ENCODE data around the gene TMEM69.
"Not testable (repeated sequence)": the region's sequence is repeated elsewhere in the genome, so short reads cannot be mapped to it uniquely, and the experiment has no call there.

Gene TMEM69

GRCh38 chr1:45687754-45688740, at the start of gene TMEM69:
Gene TMEM69 (plus strand): TSS chr1:45688181. CDS start chr1:45691069, 2,888 bp downstream.
- peak; percentile 58 for DNase-seq (ENCODE audit: low read depth)

- no peak for DNase-seq (ENCODE audit: low read depth)
Observed at GRCh38 chr1:45640293-45640692, 47.7 kb upstream of the TMEM69 start.

- DNase-seq (ENCODE audit: low read depth): no peak
Observed at GRCh38 chr1:45643321-45643720, 44.7 kb upstream of the TMEM69 start.

- DNase-seq (ENCODE audit: low read depth): no peak
Observed at GRCh38 chr1:45643978-45644377, 44.0 kb upstream of the TMEM69 start.

GRCh38 chr1:45644661-45645060, 43.3 kb upstream of the TMEM69 start:
- no peak for DNase-seq (ENCODE audit: low read depth)

GRCh38 chr1:45647248-45648021, 40.5 kb upstream of the TMEM69 start:
- DNase-seq (ENCODE audit: low read depth): no peak

GRCh38 chr1:45654540-45655280, 33.3 kb upstream of the TMEM69 start:
- no peak for DNase-seq (ENCODE audit: low read depth)

GRCh38 chr1:45656573-45657226, 31.3 kb upstream of the TMEM69 start:
- DNase-seq (ENCODE audit: low read depth): no peak

- no peak for DNase-seq (ENCODE audit: low read depth)
Observed at GRCh38 chr1:45658171-45658570, 29.8 kb upstream of the TMEM69 start.

GRCh38 chr1:45659222-45659621, 28.8 kb upstream of the TMEM69 start:
- DNase-seq (ENCODE audit: low read depth): no peak

- no peak for DNase-seq (ENCODE audit: low read depth)
Observed at GRCh38 chr1:45660336-45660735, 27.6 kb upstream of the TMEM69 start.

GRCh38 chr1:45666836-45667235, 21.1 kb upstream of the TMEM69 start:
- no peak for DNase-seq (ENCODE audit: low read depth)

GRCh38 chr1:45667321-45668111, 20.5 kb upstream of the TMEM69 start:
- DNase-seq (ENCODE audit: low read depth): no peak

- DNase-seq (ENCODE audit: low read depth): no peak
Observed at GRCh38 chr1:45668526-45668925, 19.5 kb upstream of the TMEM69 start.

- DNase-seq (ENCODE audit: low read depth): no peak
Observed at GRCh38 chr1:45669379-45669778, 18.6 kb upstream of the TMEM69 start.

GRCh38 chr1:45669859-45670655, 17.9 kb upstream of the TMEM69 start:
- no peak for DNase-seq (ENCODE audit: low read depth)

GRCh38 chr1:45673956-45674355, 14.0 kb upstream of the TMEM69 start:
- no peak for DNase-seq (ENCODE audit: low read depth)

- DNase-seq (ENCODE audit: low read depth): no peak
Observed at GRCh38 chr1:45674478-45674877, 13.5 kb upstream of the TMEM69 start.

- DNase-seq (ENCODE audit: low read depth): not testable (repeated sequence)
Observed at GRCh38 chr1:45676553-45676952, 11.4 kb upstream of the TMEM69 start.

- DNase-seq (ENCODE audit: low read depth): no peak
Observed at GRCh38 chr1:45677751-45678245, 10.2 kb upstream of the TMEM69 start.

Measured in activated T-helper 9 cell treated with anti-CD3 and anti-CD28 coated beads, Interleukin-2, amount 50 U/mL, for 16 hours (primary cell).